Heart right ventricle (tissue), 16 donors: ENCODE results near the gene ARHGAP42. TPM values are rescaled to one million over a fixed set of nuclear protein-coding genes. Genes with fewer than 3 reads are reported as not detected.

Experiments
- ATAC-seq, 8 donors: fragments of 200-7000 bp; cut with Tn5 transposase; one replicate each; pipeline ENCODE4 v1.9.1; 2020; ENCODE audit warnings: mild to moderate bottlenecking in 8 of 8, moderate library complexity in 8 of 8, moderate number of reproducible peaks in 1 of 8
- DNase-seq, 2 donors: peaks; one replicate each; pipeline ENCODE4 v3.0.0-alpha.2; 2020
- H3K27ac ChIP-seq, 10 donors: fragments of 200-600 bp; sonication (generic) in 2 of 10; one replicate each; pipeline versions ENCODE4 v1.5.0 to v1.8.0; 2020 to 2022; ENCODE audit warnings: mild to moderate bottlenecking in 3 of 10
- H3K27me3 ChIP-seq, 7 donors: fragments of 200-600 bp; one replicate each; pipeline ENCODE4 v1.8.0; 2021 to 2022; ENCODE audit warnings: mild to moderate bottlenecking in 2 of 7
- H3K36me3 ChIP-seq, 9 donors: fragments of 200-600 bp; sonication (generic) in 1 of 9; one replicate each; pipeline versions ENCODE4 v1.5.0 to v1.8.0; 2020 to 2022; ENCODE audit warnings: mild to moderate bottlenecking in 2 of 9
- H3K4me1 ChIP-seq, 9 donors: fragments of 200-600 bp; sonication (generic) in 1 of 9; one replicate each; pipeline versions ENCODE4 v1.5.0 to v1.8.0; 2020 to 2022; ENCODE audit warnings: mild to moderate bottlenecking in 4 of 9
- H3K4me3 ChIP-seq, 10 donors: fragments of 200-600 bp; sonication (generic) in 2 of 10; one replicate each; pipeline versions ENCODE4 v1.5.0 to v1.8.0; 2020 to 2022; ENCODE audit warnings: mild to moderate bottlenecking in 7 of 10, moderate library complexity in 2 of 10
- H3K9me3 ChIP-seq, 11 donors: fragments of 200-600 bp in 10 of 11; sonication (generic) in 2 of 11; one replicate each; pipeline versions ENCODE4 v1.5.0 to v1.8.0; 2013 to 2022; ENCODE audit warnings: mild to moderate bottlenecking in 2 of 11, control low read depth in 1 of 11, moderate library complexity in 1 of 11
- WGBS, 2 donors: extraction: QIAGEN DNeasy Blood & Tissue Kit; methylation state at CpG; one replicate each; pipeline ENCODE4 v1.1.7; 2013; ENCODE audit warnings: inconsistent platforms in 1 of 2; 5-methylcytosine and 5-hydroxymethylcytosine counted together
- intact Hi-C, 10 donors: fragments of 100-400 bp; cut with DNase I; formaldehyde crosslinking; loops; one replicate each; pipeline versions ENCODE4 v1.11.1 to v1.14.2; 2022
- polyA plus RNA-seq, 2 donors: library from polyadenylated mRNA; stranded (reverse); fragments of 200-250 nt; gene quantifications; one replicate each; pipeline ENCODE4 v1.2.3, GENCODE V29; 2013
- total RNA-seq, 10 donors: library from RNA; stranded (reverse); fragmentation: NEBNext Ultra II Directional in 3 of 10; extraction: Animal tissue kit (Norgen Biotek cat#: 25700) in 3 of 10; gene quantifications; one replicate each; pipeline versions ENCODE4 v1.2.1 to v1.2.4, GENCODE V29; 2021 to 2023
- TF ChIP-seq, protein P1 (sequence below), 9 donors: fragments of 200-600 bp; sonication (generic) in 2 of 9; IDR thresholded peaks; one replicate each; pipeline versions ENCODE4 v1.5.0 to v1.8.0; 2021 to 2022; ENCODE audit warnings: antibody characterized with exemption in 9 of 9, mild to moderate bottlenecking in 5 of 9, moderate library complexity in 1 of 9
- donor health status: Arrhythmogenic right ventricular cardiomyopathy.
- donor health status: ischemic (EF 13 %, LVEDD 7.1; RV severe dilation, severe dysfunction).
- donor health status: healthy with polysubstance abuse.
- donor health status: DM: no; HTN: yes; CAD: no.
- donor health status: DM: no; HTN: no; CAD: no.
- donor health status: ischemic (EF 25% LVEDD 6.9; RV normal size, moderate dysfunction).
- donor health status: ischemic (EF 25% LVEDD 5.7; RV mildly dilated, moderate dysfunction).
- donor health status: healthy.
- donor health status: DM: yes; HTN: yes; CAD: no.
- donor health status: Ischemic cardiomyopathy.
- donor health status: ischemic (EF 35%, LVEDD 5.7; RV mildly dilated, moderate dysfunction).
- donor health status: nonischemic (EF 11% LVEDD 7.7; RV severe dilation, severe dysfunction).
- donor health status: DM: yes; HTN: yes; CAD: no.
- donor health status: PGD.
- donor health status: ischemic (EF 29% LVEDD 5.4; RV normal size, mild dysfunction).
- donor health status: nonischemic (EF 23%, LVEDD 6.1; RV moderate dilation, normal function).

ARHGAP42 gene
- total and polyA plus RNA-seq, 12 donors, result 3.9 to 13.1 (median 8.8) TPM

- WGBS, 2 donors, result 59 to 70% methylated on average over 2 of the region's 2 CpGs
- peak in 1 of 2 donors; percentile 43 for DNase-seq
Observed at GRCh38 chr11:100878474-100878873, 191.4 kb downstream of the ARHGAP42 start.

GRCh38 chr11:100882957-100883356, 195.9 kb downstream of the ARHGAP42 start:
- DNase-seq (no peak), ATAC-seq (no peak)
- Histone ChIP-seq H3K4me3 (no peak overlapping the region), H3K27ac (no peak overlapping the region), H3K4me1 (peaks cover 0 to 11% (median 0%) of the 10 kb centered on the region in 9 donors), H3K9me3 (peaks cover 0 to 13% (median 0%) of the 10 kb centered on the region in 11 donors), H3K36me3 (no peaks in the 10 kb centered on the region), H3K27me3 (no peaks in the 10 kb centered on the region)
- TF ChIP-seq, protein P1, sequence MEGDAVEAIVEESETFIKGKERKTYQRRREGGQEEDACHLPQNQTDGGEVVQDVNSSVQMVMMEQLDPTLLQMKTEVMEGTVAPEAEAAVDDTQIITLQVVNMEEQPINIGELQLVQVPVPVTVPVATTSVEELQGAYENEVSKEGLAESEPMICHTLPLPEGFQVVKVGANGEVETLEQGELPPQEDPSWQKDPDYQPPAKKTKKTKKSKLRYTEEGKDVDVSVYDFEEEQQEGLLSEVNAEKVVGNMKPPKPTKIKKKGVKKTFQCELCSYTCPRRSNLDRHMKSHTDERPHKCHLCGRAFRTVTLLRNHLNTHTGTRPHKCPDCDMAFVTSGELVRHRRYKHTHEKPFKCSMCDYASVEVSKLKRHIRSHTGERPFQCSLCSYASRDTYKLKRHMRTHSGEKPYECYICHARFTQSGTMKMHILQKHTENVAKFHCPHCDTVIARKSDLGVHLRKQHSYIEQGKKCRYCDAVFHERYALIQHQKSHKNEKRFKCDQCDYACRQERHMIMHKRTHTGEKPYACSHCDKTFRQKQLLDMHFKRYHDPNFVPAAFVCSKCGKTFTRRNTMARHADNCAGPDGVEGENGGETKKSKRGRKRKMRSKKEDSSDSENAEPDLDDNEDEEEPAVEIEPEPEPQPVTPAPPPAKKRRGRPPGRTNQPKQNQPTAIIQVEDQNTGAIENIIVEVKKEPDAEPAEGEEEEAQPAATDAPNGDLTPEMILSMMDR (IDR thresholded peaks at IDR 0.05), result no peak
- intact Hi-C loops, result no loop called here
- WGBS, 2 donors, result 93 to 97% methylated on average over 1 of the region's 1 CpG

More at GRCh38 chr11:100878474-100878873, 191.4 kb downstream of the ARHGAP42 start:
- peak in 5 of 8 donors; percentile 48 to 86 (median 57) for ATAC-seq
- no peaks in the 10 kb centered on the region for H3K27me3 ChIP-seq
- H3K27ac ChIP-seq, result peak overlapping the region in 8 of 10 donors; percentile 45 to 80 (median 78)
- H3K4me3 ChIP-seq, result no peak overlapping the region
- intact Hi-C loops, result loop anchor here in 1 of 10 donors (5.0 kb wide), 1 partner anchor 44 kb away; no protein-coding TSS in a partner anchor
- TF ChIP-seq, protein P1 (IDR thresholded peaks at IDR 0.05), result no peak
- H3K36me3 ChIP-seq, result no peaks in the 10 kb centered on the region
- peaks cover 0 to 23% (median 4%) of the 10 kb centered on the region in 9 donors for H3K4me1 ChIP-seq
- peaks cover 0 to 13% (median 0%) of the 10 kb centered on the region in 11 donors for H3K9me3 ChIP-seq

GRCh38 chr11:100883830-100884229, 196.7 kb downstream of the ARHGAP42 start:
- Histone ChIP-seq H3K27ac (no peak overlapping the region), H3K27me3 (no peaks in the 10 kb centered on the region), H3K36me3 (no peaks in the 10 kb centered on the region), H3K4me3 (no peak overlapping the region), H3K9me3 (peaks cover 0 to 13% (median 0%) of the 10 kb centered on the region in 11 donors), H3K4me1 (peaks cover 0 to 6% (median 0%) of the 10 kb centered on the region in 9 donors)
- no peak for ATAC-seq
- WGBS, 2 donors, result 97 to 98% methylated on average over 1 of the region's 1 CpG
- TF ChIP-seq, protein P1 (IDR thresholded peaks at IDR 0.05), result no peak
- intact Hi-C loops, result no loop called here
- no peak for DNase-seq

DNA sequence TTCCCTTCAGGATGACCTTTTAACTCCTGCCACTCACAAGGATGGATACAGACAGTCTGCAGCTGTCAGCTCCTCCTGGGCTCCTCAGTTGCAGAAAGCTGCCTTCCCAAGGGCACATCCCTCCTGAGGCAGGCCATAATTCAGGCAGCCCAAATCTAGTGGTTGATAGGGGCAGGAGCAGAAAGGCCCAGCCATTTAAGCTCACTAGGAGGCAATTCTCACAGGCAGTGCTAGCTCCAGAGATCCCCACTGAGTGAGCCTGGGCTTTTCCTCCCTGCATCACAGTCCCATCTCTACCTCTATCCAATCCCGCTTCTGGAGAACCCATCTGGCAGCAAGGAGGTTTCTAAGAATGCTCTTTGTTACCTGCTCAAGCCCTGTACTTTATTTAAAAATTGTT, 200.6 kb downstream of the ARHGAP42 start:
- peaks cover 0 to 18% (median 6%) of the 10 kb centered on the region in 9 donors for H3K4me1 ChIP-seq
- TF ChIP-seq, protein P1 (IDR thresholded peaks at IDR 0.05), result no peak
- no peaks in the 10 kb centered on the region for H3K9me3 ChIP-seq
- no peaks in the 10 kb centered on the region for H3K27me3 ChIP-seq
- DNase-seq, result no peak
- 97 to 100% methylated on average over 1 of the region's 1 CpG for WGBS, 2 donors
- H3K36me3 ChIP-seq, result no peaks in the 10 kb centered on the region
- intact Hi-C loops, result no loop called here
- H3K27ac ChIP-seq, result no peak overlapping the region
- H3K4me3 ChIP-seq, result no peak overlapping the region
- no peak for ATAC-seq
